Measurements from ENCODE around the gene AMACR. TPM values are rescaled to one million over a fixed set of nuclear protein-coding genes. Genes with fewer than 3 reads are reported as not detected.

The AMACR gene
- total and polyA plus RNA-seq, 10 donors = 3.1 to 9.9 (median 8.9) TPM

DNA sequence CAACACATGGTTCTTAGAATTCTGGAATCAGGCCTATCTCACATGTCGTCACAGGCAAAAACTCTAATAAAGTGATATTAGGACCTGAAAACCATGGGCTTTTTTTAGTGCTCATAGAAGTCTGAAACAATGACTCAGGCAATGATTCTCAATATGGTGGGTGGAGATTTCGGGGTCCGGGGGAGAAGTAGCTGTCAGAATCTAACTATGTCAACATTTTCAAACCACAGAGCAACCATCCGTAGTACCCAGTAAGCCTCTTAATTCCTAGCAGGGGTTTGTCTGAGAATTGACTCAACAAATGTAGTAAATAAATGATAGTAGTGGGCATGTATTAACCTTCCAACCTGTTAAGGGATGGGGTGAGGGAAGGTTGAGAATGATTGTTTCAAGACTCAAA, 2.6 kb downstream of the AMACR start:
- peaks cover 0 to 48% (median 16%) of the 10 kb centered on the region in 6 donors for H3K36me3 ChIP-seq
- no peak overlapping the region for H3K4me3 ChIP-seq
- H3K9me3 ChIP-seq = no peaks in the 10 kb centered on the region
- H3K27ac ChIP-seq = no peak overlapping the region
- H3K4me1 ChIP-seq = peaks cover 5 to 31% (median 20%) of the 10 kb centered on the region in 6 donors
- TF ChIP-seq POLR2A (IDR thresholded peaks at IDR 0.05) = no peak
- no peak for TF ChIP-seq POLR2AphosphoS5 (IDR thresholded peaks at IDR 0.05)
- TF ChIP-seq, protein P1, sequence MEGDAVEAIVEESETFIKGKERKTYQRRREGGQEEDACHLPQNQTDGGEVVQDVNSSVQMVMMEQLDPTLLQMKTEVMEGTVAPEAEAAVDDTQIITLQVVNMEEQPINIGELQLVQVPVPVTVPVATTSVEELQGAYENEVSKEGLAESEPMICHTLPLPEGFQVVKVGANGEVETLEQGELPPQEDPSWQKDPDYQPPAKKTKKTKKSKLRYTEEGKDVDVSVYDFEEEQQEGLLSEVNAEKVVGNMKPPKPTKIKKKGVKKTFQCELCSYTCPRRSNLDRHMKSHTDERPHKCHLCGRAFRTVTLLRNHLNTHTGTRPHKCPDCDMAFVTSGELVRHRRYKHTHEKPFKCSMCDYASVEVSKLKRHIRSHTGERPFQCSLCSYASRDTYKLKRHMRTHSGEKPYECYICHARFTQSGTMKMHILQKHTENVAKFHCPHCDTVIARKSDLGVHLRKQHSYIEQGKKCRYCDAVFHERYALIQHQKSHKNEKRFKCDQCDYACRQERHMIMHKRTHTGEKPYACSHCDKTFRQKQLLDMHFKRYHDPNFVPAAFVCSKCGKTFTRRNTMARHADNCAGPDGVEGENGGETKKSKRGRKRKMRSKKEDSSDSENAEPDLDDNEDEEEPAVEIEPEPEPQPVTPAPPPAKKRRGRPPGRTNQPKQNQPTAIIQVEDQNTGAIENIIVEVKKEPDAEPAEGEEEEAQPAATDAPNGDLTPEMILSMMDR (IDR thresholded peaks at IDR 0.05 in 8 of 11, conservative IDR thresholded peaks at IDR 0.05 in 3 of 11) = no peak
- DNase-seq = no peak
- WGBS, 5 donors = 74 to 92% (median 89%) methylated on average over 4 of the region's 4 CpGs
- H3K27me3 ChIP-seq (replicated peaks in 1 of 7) = no peaks in the 10 kb centered on the region
- intact Hi-C loops (cut with DNase I; ENCODE audit: low total_unique reads) = no loop called here

DNA sequence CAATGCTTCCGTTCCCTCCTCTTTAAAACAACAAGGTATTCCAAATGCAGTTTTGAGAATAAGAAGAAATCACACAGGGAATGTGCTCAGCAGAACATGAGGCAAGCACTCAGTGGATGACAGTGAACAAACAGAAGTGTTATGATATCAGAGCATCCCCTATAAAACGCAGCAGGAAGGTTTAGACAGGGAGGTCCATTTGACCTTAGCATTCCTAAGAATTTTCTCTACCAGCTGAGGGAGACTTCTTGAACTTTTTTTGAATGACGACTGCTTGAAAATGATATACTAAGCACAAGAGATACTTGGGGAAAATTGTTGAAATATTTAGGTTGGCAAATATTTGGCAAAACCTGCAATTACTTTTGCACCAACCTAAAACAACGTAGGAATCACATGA, 3.9 kb downstream of the AMACR start:
- TF ChIP-seq, protein P1 (IDR thresholded peaks at IDR 0.05 in 8 of 11, conservative IDR thresholded peaks at IDR 0.05 in 3 of 11) = no peak
- TF ChIP-seq POLR2A (IDR thresholded peaks at IDR 0.05) (no peak), POLR2AphosphoS5 (IDR thresholded peaks at IDR 0.05) (no peak)
- DNase-seq = no peak
- Histone ChIP-seq H3K9me3 (no peaks in the 10 kb centered on the region), H3K4me1 (peaks cover 5 to 26% (median 17%) of the 10 kb centered on the region in 6 donors), H3K4me3 (no peak overlapping the region), H3K36me3 (peaks cover 0 to 48% (median 16%) of the 10 kb centered on the region in 6 donors), H3K27me3 (replicated peaks in 1 of 7) (no peaks in the 10 kb centered on the region), H3K27ac (no peak overlapping the region)
- WGBS, 5 donors = 89 to 96% (median 93%) methylated on average over 4 of the region's 4 CpGs
- intact Hi-C loops (cut with DNase I; ENCODE audit: low total_unique reads) = no loop called here

GRCh38 chr5:34002629-34003328, 5.1 kb downstream of the AMACR start:
- no peak overlapping the region for H3K27ac ChIP-seq
- no peak for DNase-seq
- TF ChIP-seq POLR2A (IDR thresholded peaks at IDR 0.05) = no peak
- WGBS, 5 donors = 95 to 98% (median 97%) methylated on average over 10 of the region's 10 CpGs
- intact Hi-C loops (cut with DNase I; ENCODE audit: low total_unique reads) = no loop called here
- H3K27me3 ChIP-seq (replicated peaks in 1 of 7) = no peaks in the 10 kb centered on the region
- H3K9me3 ChIP-seq = no peaks in the 10 kb centered on the region
- H3K36me3 ChIP-seq = peaks cover 0 to 58% (median 17%) of the 10 kb centered on the region in 6 donors
- H3K4me3 ChIP-seq = no peak overlapping the region
- H3K4me1 ChIP-seq = peaks cover 0 to 20% (median 12%) of the 10 kb centered on the region in 6 donors

GRCh38 chr5:34001241-34001841, 6.5 kb downstream of the AMACR start:
- peaks cover 0 to 64% (median 17%) of the 10 kb centered on the region in 6 donors for H3K36me3 ChIP-seq
- H3K4me1 ChIP-seq = peaks cover 0 to 14% (median under 1%) of the 10 kb centered on the region in 6 donors
- no peak for DNase-seq
- TF ChIP-seq, protein P1 (IDR thresholded peaks at IDR 0.05 in 8 of 11, conservative IDR thresholded peaks at IDR 0.05 in 3 of 11) = no peak
- no peak for TF ChIP-seq POLR2A (IDR thresholded peaks at IDR 0.05)
- intact Hi-C loops (cut with DNase I; ENCODE audit: low total_unique reads) = no loop called here
- peak overlapping the region in 3 of 8 donors; percentile 3 to 65 (median 12) for H3K27ac ChIP-seq
- no peak overlapping the region for H3K4me3 ChIP-seq
- no peaks in the 10 kb centered on the region for H3K27me3 ChIP-seq (replicated peaks in 1 of 7)
- 74 to 88% (median 80%) methylated on average over 10 of the region's 10 CpGs for WGBS, 5 donors
- no peaks in the 10 kb centered on the region for H3K9me3 ChIP-seq
